ENCODE results near the gene GOLGA6C.

DNA sequence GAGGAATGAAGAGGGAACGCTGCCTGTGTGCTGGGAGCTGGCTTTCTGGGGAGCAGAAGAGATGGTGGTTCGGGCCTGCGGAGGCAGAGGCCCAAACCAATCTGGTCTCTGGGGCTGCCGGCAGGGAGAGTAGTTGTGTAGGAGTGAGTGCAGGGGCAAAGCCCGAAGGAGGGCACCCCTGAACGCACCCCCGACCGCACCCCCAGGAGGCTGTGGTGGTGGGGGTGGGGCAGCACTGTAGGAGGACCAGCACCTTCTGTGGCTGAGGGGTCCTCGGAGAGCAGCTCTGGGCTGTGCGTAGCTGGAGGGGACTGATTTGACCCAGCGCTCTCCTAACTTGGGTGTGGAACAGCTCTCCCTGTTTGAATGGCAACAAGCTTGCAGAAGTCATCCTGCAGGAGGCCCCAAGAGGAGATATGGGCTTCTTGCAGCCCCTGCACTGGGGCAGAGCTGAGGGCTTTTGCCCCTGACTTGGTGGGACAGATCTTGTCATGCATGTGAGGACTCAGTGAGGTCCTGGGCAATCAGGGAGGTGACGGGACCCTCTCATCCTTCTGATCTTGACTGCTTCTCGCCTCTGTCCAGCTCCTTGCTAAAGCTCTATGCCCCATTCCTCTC lies 30.4 kb upstream of the GOLGA6C start:
- TF ChIP-seq, protein P1, sequence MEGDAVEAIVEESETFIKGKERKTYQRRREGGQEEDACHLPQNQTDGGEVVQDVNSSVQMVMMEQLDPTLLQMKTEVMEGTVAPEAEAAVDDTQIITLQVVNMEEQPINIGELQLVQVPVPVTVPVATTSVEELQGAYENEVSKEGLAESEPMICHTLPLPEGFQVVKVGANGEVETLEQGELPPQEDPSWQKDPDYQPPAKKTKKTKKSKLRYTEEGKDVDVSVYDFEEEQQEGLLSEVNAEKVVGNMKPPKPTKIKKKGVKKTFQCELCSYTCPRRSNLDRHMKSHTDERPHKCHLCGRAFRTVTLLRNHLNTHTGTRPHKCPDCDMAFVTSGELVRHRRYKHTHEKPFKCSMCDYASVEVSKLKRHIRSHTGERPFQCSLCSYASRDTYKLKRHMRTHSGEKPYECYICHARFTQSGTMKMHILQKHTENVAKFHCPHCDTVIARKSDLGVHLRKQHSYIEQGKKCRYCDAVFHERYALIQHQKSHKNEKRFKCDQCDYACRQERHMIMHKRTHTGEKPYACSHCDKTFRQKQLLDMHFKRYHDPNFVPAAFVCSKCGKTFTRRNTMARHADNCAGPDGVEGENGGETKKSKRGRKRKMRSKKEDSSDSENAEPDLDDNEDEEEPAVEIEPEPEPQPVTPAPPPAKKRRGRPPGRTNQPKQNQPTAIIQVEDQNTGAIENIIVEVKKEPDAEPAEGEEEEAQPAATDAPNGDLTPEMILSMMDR (IDR thresholded peaks at IDR 0.05), result no peak
- no peak for TF ChIP-seq POLR2A (IDR thresholded peaks at IDR 0.05)
